Measurements from ENCODE around the gene RNF5. TPM values are rescaled to one million over a fixed set of nuclear protein-coding genes. Genes with fewer than 3 reads are reported as not detected.

The RNF5 gene
- total and polyA plus RNA-seq, 9 of the 15 experiments (the other 6 are each of a cell fraction or from before 2014, with no cell fraction given): 62.2 to 245 (median 129) TPM

DNA sequence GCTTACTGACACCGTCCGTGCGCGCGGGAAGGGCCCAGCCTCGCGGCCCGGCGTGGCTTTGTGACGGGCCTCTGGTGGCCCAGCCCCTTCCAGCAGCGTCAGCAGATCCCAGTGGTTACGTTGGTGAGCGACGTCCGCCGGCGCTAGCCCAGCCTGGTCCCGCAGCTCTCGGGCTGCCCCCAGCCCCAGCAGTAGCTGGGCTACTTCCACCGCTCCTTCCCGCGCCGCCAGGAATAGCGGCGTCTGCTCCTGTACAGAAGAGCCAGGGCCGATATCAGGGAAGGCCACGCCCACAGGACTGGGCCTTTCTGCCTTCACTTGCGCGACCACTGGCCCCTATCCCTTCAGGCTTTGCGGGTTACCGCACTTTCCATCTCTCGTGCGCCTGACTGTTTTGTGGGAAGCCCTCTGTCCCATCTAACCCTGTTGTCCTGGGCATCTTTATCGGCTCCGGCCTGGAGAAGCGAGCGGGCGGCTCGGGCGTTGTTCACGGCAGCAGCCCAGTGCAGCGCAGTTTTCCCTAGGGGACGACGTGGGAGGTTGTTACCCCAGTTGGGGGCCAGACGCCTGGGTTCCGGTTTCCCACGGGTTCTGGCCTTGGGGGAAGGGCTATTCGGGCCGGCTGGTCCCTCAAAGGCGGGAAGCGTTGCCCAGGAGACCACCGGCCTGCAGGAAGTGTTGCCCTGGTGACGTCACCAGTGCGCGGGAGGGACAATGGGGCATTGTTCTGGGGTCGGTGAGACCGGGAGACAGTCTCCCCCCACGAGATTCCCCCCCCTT is 17.9 kb downstream of the RNF5 start (continued):
- TF ChIP-seq, protein P1, sequence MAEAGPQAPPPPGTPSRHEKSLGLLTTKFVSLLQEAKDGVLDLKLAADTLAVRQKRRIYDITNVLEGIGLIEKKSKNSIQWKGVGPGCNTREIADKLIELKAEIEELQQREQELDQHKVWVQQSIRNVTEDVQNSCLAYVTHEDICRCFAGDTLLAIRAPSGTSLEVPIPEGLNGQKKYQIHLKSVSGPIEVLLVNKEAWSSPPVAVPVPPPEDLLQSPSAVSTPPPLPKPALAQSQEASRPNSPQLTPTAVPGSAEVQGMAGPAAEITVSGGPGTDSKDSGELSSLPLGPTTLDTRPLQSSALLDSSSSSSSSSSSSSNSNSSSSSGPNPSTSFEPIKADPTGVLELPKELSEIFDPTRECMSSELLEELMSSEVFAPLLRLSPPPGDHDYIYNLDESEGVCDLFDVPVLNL (CRISPR knock-in tag; IDR thresholded peaks at IDR 0.05; ENCODE audit: low read depth): 0 out of 2 replicates have a peak, but pooled peaks have one; percentile 40
- TF ChIP-seq CBX2 (IDR thresholded peaks at IDR 0.05; ENCODE audit: insufficient read depth, low read length, poor library complexity, severe bottlenecking) (no peak), SIN3A (IDR thresholded peaks at IDR 0.05; ENCODE audit: borderline replicate concordance in 2 of 2, control insufficient read depth in 1 of 2, low read depth in 2 of 2, low read length in 2 of 2) (peak; percentile 37 to 67; a peak in 1 of 4 replicates), ZNF583 (CRISPR knock-in tag; IDR thresholded peaks at IDR 0.05) (0 out of 2 replicates have a peak, but pooled peaks have one; percentile 8), ZC3H4 (CRISPR knock-in tag; IDR thresholded peaks at IDR 0.05; ENCODE audit: borderline replicate concordance) (peak; percentile 98; the same call in 1 of the 2 replicates), NBN (IDR thresholded peaks at IDR 0.05; ENCODE audit: low read depth) (peak; percentile 93), CHD2 (IDR thresholded peaks at IDR 0.05; ENCODE audit: low read depth, low read length) (peak; percentile 59), HDAC1 (IDR thresholded peaks at IDR 0.05) (peak in 1 of 2 experiments; percentile 8; a peak in 1 of 4 replicates), HDAC3 (IDR thresholded peaks at IDR 0.05; ENCODE audit: borderline replicate concordance, partially characterized antibody) (no peak), SNRNP70 (optimal IDR thresholded peaks at IDR 0.05; ENCODE audit: low read depth, low read length) (no peak), PHF20 (IDR thresholded peaks at IDR 0.05; ENCODE audit: partially characterized antibody) (peak; percentile 79), ATF1 (CRISPR knock-in tag; IDR thresholded peaks at IDR 0.05) (peak; percentile 93), ATF1 (tag; IDR thresholded peaks at IDR 0.05) (peak; percentile 99), ADNP (tag; IDR thresholded peaks at IDR 0.05) (no peak), FIP1L1 (IDR thresholded peaks at IDR 0.05; ENCODE audit: low read depth, low read length, poor library complexity, severe bottlenecking) (peak; percentile 86), RBFOX2 (IDR thresholded peaks at IDR 0.05; ENCODE audit: low read depth, low read length) (peak; percentile 99), NCOA4 (IDR thresholded peaks at IDR 0.05; ENCODE audit: partially characterized antibody) (no peak), PTRF (tag; IDR thresholded peaks at IDR 0.05) (no peak), SMC3 (conservative IDR thresholded peaks at IDR 0.05; ENCODE audit: insufficient read depth, low read depth, low read length) (no peak; the same call in 1 of the 2 replicates), ZBTB8A (IDR thresholded peaks at IDR 0.05; ENCODE audit: partially characterized antibody) (no peak), MEF2A (IDR thresholded peaks at IDR 0.05; ENCODE audit: control insufficient read depth, low read depth, low read length) (no peak), TARDBP (IDR thresholded peaks at IDR 0.05) (peak; percentile 33; the same call in 1 of the 2 replicates)
- TF ChIP-seq, protein P2, sequence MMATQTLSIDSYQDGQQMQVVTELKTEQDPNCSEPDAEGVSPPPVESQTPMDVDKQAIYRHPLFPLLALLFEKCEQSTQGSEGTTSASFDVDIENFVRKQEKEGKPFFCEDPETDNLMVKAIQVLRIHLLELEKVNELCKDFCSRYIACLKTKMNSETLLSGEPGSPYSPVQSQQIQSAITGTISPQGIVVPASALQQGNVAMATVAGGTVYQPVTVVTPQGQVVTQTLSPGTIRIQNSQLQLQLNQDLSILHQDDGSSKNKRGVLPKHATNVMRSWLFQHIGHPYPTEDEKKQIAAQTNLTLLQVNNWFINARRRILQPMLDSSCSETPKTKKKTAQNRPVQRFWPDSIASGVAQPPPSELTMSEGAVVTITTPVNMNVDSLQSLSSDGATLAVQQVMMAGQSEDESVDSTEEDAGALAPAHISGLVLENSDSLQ (IDR thresholded peaks at IDR 0.05): peak; percentile 94
- TF ChIP-seq, protein P3, sequence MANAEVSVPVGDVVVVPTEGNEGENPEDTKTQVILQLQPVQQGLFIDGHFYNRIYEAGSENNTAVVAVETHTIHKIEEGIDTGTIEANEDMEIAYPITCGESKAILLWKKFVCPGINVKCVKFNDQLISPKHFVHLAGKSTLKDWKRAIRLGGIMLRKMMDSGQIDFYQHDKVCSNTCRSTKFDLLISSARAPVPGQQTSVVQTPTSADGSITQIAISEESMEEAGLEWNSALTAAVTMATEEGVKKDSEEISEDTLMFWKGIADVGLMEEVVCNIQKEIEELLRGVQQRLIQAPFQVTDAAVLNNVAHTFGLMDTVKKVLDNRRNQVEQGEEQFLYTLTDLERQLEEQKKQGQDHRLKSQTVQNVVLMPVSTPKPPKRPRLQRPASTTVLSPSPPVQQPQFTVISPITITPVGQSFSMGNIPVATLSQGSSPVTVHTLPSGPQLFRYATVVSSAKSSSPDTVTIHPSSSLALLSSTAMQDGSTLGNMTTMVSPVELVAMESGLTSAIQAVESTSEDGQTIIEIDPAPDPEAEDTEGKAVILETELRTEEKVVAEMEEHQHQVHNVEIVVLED (CRISPR knock-in tag; IDR thresholded peaks at IDR 0.05): peak; percentile 96

Data from K562 (cell line).